Osteoblast (primary cell): Measurements from ENCODE around the gene DNAJC1. TPM values are rescaled to one million over a fixed set of nuclear protein-coding genes. Genes with fewer than 3 reads are reported as not detected.
"Not testable (repeated sequence)": the region's sequence is repeated elsewhere in the genome, so short reads cannot be mapped to it uniquely, and the experiment has no call there.

Experiments used
- DNase-seq: peaks from one replicate; pipeline ENCODE4 v3.0.0; 2011; ENCODE audit warnings: low spot score, mixed read lengths; ENCODE audit not compliant: insufficient read length; ENCODE audit errors: missing footprints
- H2AFZ ChIP-seq: 2 replicates; pipeline ENCODE4 v1.6.0; 2011; ENCODE audit warnings: mild to moderate bottlenecking, low read length
- H3K27ac ChIP-seq: 2 replicates; pipeline ENCODE4 v1.5.1; 2011; ENCODE audit warnings: mild to moderate bottlenecking, low read depth, low read length, moderate library complexity
- H3K27me3 ChIP-seq: 2 replicates; pipeline ENCODE4 v1.6.0; 2012; ENCODE audit warnings: mild to moderate bottlenecking, control low read depth, inconsistent platforms, low read length, moderate library complexity; ENCODE audit not compliant: insufficient read depth
- H3K36me3 ChIP-seq: 2 replicates; pipeline ENCODE4 v1.5.1; 2011; ENCODE audit warnings: mild to moderate bottlenecking, low read length, control low read depth, moderate library complexity; ENCODE audit not compliant: insufficient read depth
- H3K4me1 ChIP-seq: 2 replicates; pipeline ENCODE4 v1.5.1; 2011; ENCODE audit warnings: mild to moderate bottlenecking, low read length, control low read depth, moderate library complexity; ENCODE audit not compliant: insufficient read depth
- H3K4me2 ChIP-seq: 2 replicates; pipeline ENCODE4 v1.6.0; 2011; ENCODE audit warnings: mild to moderate bottlenecking, low read length; ENCODE audit not compliant: insufficient read depth
- H3K4me3 ChIP-seq: fragments of 200-600 bp; sonication (generic); 3 replicates; pipeline ENCODE4 v1.5.1; 2012; ENCODE audit warnings: mild to moderate bottlenecking, low read length, inconsistent platforms; ENCODE audit not compliant: insufficient read depth
- H3K79me2 ChIP-seq: 2 replicates; pipeline ENCODE4 v1.6.0; 2012; ENCODE audit warnings: mild to moderate bottlenecking, low read length, control low read depth, inconsistent platforms; ENCODE audit not compliant: insufficient read depth
- H3K9me3 ChIP-seq: 2 replicates; pipeline ENCODE4 v1.5.1; 2011; ENCODE audit warnings: low read depth, low read length, control low read depth
- H4K20me1 ChIP-seq: 2 replicates; pipeline ENCODE4 v1.6.0; 2012; ENCODE audit warnings: mild to moderate bottlenecking, low read length, control low read depth; ENCODE audit not compliant: insufficient read depth
- CTCF ChIP-seq: IDR thresholded peaks from 2 replicates; pipeline ENCODE4 v1.5.1; 2011; ENCODE audit warnings: mild to moderate bottlenecking, low read depth, low read length, moderate library complexity; ENCODE audit errors: extremely low read depth
- total RNA-seq: library from RNA; depleted of rRNA; stranded (reverse); fragments of >200 nt; gene quantifications from 2 replicates; pipeline ENCODE4 v1.2.3, GENCODE V29; 2012

DNAJC1 gene
- total RNA-seq, 1 donor, result 83.2 TPM

DNA sequence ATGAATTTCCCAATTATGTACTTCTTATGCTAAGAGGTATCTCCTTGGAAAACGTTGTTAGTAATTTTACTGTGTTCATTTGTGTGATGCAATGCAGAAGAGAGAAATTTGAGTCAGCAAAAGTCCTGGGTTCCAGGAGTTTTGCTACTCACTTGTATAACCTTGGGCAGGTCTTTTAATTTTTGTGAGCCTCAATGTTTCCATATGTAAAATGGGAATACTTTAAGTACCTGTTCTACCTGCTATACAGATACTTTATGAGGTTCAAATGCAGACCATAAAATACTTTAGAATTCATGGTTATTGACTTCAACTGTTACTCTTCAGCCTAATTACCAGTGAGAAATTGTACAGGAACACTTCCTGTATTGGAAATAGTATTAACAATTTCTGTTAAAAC lies 284.0 kb downstream of the DNAJC1 start:
- TF ChIP-seq CTCF, result no peak
- no peak overlapping the region for H2AFZ ChIP-seq
- DNase-seq, result no peak
- no peak overlapping the region for H3K27ac ChIP-seq
- no peaks in the 10 kb centered on the region for H3K27me3 ChIP-seq
- H4K20me1 ChIP-seq, result peaks cover 27% of the 10 kb centered on the region
- no peak overlapping the region for H3K4me2 ChIP-seq
- H3K79me2 ChIP-seq, result peaks cover 2% of the 10 kb centered on the region
- H3K4me1 ChIP-seq, result peaks cover 15% of the 10 kb centered on the region
- H3K9me3 ChIP-seq, result no peaks in the 10 kb centered on the region
- no peaks in the 10 kb centered on the region for H3K36me3 ChIP-seq
- H3K4me3 ChIP-seq, result no peak overlapping the region

- not testable (repeated sequence) for DNase-seq, H3K79me2 ChIP-seq, H3K4me1 ChIP-seq, H2AFZ ChIP-seq, H3K4me3 ChIP-seq, H3K27me3 ChIP-seq, H3K27ac ChIP-seq, H3K4me2 ChIP-seq, H3K36me3 ChIP-seq, H3K9me3 ChIP-seq
- H4K20me1 ChIP-seq, result peaks cover 14% of the 10 kb centered on the region
Observed at GRCh38 chr10:21717437-21718054, 286.0 kb downstream of the DNAJC1 start.

- peaks cover 14% of the 10 kb centered on the region for H3K79me2 ChIP-seq
- H3K4me3 ChIP-seq, result no peak overlapping the region
- H3K9me3 ChIP-seq, result no peaks in the 10 kb centered on the region
- no peak overlapping the region for H3K4me2 ChIP-seq
- peaks cover 3% of the 10 kb centered on the region for H3K36me3 ChIP-seq
- no peak for DNase-seq
- H4K20me1 ChIP-seq, result peaks cover 10% of the 10 kb centered on the region
- no peak overlapping the region for H2AFZ ChIP-seq
- no peak for TF ChIP-seq CTCF
- peaks cover under 1% of the 10 kb centered on the region for H3K4me1 ChIP-seq
- no peaks in the 10 kb centered on the region for H3K27me3 ChIP-seq
- H3K27ac ChIP-seq, result no peak overlapping the region
Observed at GRCh38 chr10:21715531-21716195, 287.9 kb downstream of the DNAJC1 start.

GRCh38 chr10:21712975-21713374 lies 290.6 kb downstream of the DNAJC1 start:
- Histone ChIP-seq H3K4me3 (no peak overlapping the region), H3K4me2 (no peak overlapping the region), H3K79me2 (peaks cover 21% of the 10 kb centered on the region), H4K20me1 (peaks cover 11% of the 10 kb centered on the region), H3K27me3 (no peaks in the 10 kb centered on the region), H2AFZ (no peak overlapping the region), H3K4me1 (no peaks in the 10 kb centered on the region), H3K27ac (no peak overlapping the region), H3K36me3 (peaks cover 9% of the 10 kb centered on the region), H3K9me3 (no peaks in the 10 kb centered on the region)
- TF ChIP-seq CTCF, result no peak
- DNase-seq, result no peak
